Measurements from ENCODE around the gene SNX1. TPM values are rescaled to one million over a fixed set of nuclear protein-coding genes. Genes with fewer than 3 reads are reported as not detected.
"Not testable (repeated sequence)": the region's sequence is repeated elsewhere in the genome, so short reads cannot be mapped to it uniquely, and the experiment has no call there.

SNX1 gene
- total and polyA plus RNA-seq, 9 donors = 28.3 to 62.4 (median 54.2) TPM

DNA sequence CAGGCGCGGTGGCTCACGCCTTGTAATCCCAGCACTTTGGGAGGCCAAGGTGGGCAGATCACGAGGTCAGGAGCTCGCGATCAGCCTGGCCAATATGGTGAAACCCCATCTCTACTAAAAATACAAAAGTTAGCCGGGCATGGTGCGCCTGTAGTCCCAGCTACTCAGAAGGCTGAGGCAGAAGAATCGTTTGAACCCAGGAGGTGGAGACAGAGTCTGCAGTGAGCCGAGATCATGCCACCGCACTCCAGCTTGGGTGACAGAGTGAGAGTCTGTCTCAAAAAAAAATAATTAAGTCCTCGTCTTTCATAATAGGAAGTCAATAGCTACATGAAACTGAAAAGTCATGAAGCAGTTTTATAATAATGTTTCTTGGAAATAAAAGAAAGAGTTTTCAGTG is 42.1 kb upstream of the SNX1 start:
- not testable (repeated sequence) for H3K27me3 ChIP-seq (ENCODE audit: control insufficient read depth, insufficient read depth, low read length); H3K27ac ChIP-seq (ENCODE audit: low read length); DNase-seq; H3K4me3 ChIP-seq (ENCODE audit: low read length); H3K36me3 ChIP-seq (ENCODE audit: control insufficient read depth, insufficient read depth, low read length); H3K9me3 ChIP-seq (replicated peaks; ENCODE audit: control insufficient read depth, low read depth, low read length); H3K4me1 ChIP-seq (ENCODE audit: control insufficient read depth, insufficient read depth, low read length)
- WGBS (ENCODE audit: insufficient coverage) = 75% methylated on average over 5 of the region's 12 CpGs

DNA sequence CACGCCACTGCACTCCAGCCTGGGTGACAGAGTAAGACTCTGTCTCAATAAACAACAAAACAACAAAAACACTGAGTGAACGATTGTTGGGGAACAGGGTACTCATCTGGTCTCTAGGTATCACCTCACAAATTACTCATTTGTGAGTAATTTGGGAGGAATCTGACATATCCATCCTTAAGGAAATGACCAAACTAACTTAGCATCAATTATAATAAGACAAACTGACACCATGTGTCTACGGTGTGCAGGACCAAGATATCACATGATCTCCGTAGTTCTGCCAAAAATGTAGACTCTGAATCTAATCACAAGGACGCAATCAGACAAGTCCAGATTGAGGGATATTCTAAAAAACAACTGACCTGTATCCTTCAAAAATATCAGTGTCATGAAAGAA is 37.5 kb upstream of the SNX1 start:
- no peak overlapping the region for H3K27ac ChIP-seq (ENCODE audit: low read length)
- no peaks in the 10 kb centered on the region for H3K9me3 ChIP-seq (replicated peaks; ENCODE audit: control insufficient read depth, low read depth, low read length)
- H3K4me1 ChIP-seq (ENCODE audit: control insufficient read depth, insufficient read depth, low read length) = no peaks in the 10 kb centered on the region
- no peaks in the 10 kb centered on the region for H3K36me3 ChIP-seq (ENCODE audit: control insufficient read depth, insufficient read depth, low read length)
- no CpG with 5 or more reads among the region's 5 CpGs for WGBS (ENCODE audit: insufficient coverage)
- H3K27me3 ChIP-seq (ENCODE audit: control insufficient read depth, insufficient read depth, low read length) = no peaks in the 10 kb centered on the region
- no peak for DNase-seq
- no peak overlapping the region for H3K4me3 ChIP-seq (ENCODE audit: low read length)

DNA sequence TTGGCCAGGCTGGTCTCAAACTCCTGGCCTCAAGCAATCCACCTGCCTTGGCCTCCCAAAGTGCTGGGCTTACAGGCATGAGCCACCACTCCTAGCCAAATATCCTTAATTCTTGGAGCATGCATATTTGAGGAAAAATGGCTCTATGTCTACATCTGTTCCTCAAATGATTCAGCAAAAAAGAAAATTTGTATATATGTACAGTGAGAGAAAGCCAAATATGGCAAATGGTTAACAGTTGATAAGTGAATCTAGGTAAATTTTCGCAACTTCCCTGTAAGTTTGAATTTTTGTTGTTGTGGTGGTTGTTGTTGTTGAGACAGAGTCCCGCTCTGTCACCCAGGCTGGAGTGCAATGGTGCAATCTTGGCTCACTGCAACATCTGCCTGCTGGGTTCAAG is 36.7 kb upstream of the SNX1 start:
- H3K36me3 ChIP-seq (ENCODE audit: control insufficient read depth, insufficient read depth, low read length); H3K9me3 ChIP-seq (replicated peaks; ENCODE audit: control insufficient read depth, low read depth, low read length): not testable (repeated sequence)
- WGBS (ENCODE audit: insufficient coverage) = 90% methylated on average over 2 of the region's 2 CpGs

DNA sequence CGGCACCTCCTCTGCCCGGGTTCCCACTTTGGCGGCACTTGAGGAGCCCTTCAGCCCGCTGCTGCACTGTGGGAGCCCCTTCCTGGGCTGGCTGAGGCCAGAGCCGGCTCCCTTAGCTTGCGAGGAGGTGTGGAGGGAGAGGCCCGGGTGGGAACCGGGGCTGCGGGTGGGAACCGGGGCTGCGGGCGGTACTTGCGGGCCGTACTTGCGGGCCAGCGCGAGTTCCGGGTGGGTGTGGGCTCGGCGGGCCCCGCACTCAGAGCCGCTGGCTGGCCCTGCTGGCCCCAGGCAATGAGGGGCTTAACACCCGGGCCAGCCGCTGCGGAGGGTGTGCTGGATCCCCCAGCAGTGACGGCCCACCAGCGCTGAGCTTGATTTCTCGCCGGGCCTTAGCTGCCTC is 35.1 kb upstream of the SNX1 start:
- no peak overlapping the region for H3K27ac ChIP-seq (ENCODE audit: low read length)
- H3K27me3 ChIP-seq (ENCODE audit: control insufficient read depth, insufficient read depth, low read length) = no peaks in the 10 kb centered on the region
- no peaks in the 10 kb centered on the region for H3K9me3 ChIP-seq (replicated peaks; ENCODE audit: control insufficient read depth, low read depth, low read length)
- no peak overlapping the region for H3K4me3 ChIP-seq (ENCODE audit: low read length)
- H3K36me3 ChIP-seq (ENCODE audit: control insufficient read depth, insufficient read depth, low read length) = no peaks in the 10 kb centered on the region
- 96% methylated on average over 27 of the region's 29 CpGs for WGBS (ENCODE audit: insufficient coverage)
- H3K4me1 ChIP-seq (ENCODE audit: control insufficient read depth, insufficient read depth, low read length) = no peaks in the 10 kb centered on the region
- DNase-seq = no peak

More for the DNA sequence above, 36.7 kb upstream of the SNX1 start:
- not testable (repeated sequence) for H3K27me3 ChIP-seq (ENCODE audit: control insufficient read depth, insufficient read depth, low read length); H3K27ac ChIP-seq (ENCODE audit: low read length); DNase-seq; H3K4me3 ChIP-seq (ENCODE audit: low read length); H3K4me1 ChIP-seq (ENCODE audit: control insufficient read depth, insufficient read depth, low read length)

DNA sequence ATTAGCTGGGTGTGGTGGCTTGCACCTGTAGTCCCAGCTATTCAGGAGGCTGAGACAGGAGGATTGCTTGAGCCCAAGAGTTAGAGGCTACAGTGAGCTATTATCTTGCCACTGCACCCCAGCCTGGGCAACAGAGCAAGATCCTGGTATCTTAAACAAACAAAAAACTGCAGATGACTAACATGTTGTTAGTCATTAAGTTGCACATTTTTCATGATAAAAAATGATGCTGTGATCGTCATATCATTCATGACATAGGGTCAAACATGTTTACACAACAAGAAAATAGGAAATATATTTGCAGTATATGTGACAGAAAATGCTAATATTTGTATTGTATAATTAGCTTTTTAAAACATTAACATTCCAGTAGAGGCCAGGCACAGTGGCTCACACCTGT is 29.3 kb upstream of the SNX1 start:
- WGBS (ENCODE audit: insufficient coverage) = no CpG with 5 or more reads among the region's 1 CpG
- H3K4me1 ChIP-seq (ENCODE audit: control insufficient read depth, insufficient read depth, low read length) = peaks cover 3% of the 10 kb centered on the region
- no peaks in the 10 kb centered on the region for H3K27me3 ChIP-seq (ENCODE audit: control insufficient read depth, insufficient read depth, low read length)
- H3K9me3 ChIP-seq (replicated peaks; ENCODE audit: control insufficient read depth, low read depth, low read length) = no peaks in the 10 kb centered on the region
- no peak overlapping the region for H3K4me3 ChIP-seq (ENCODE audit: low read length)
- peaks cover 1% of the 10 kb centered on the region for H3K36me3 ChIP-seq (ENCODE audit: control insufficient read depth, insufficient read depth, low read length)
- no peak overlapping the region for H3K27ac ChIP-seq (ENCODE audit: low read length)
- DNase-seq = no peak

DNA sequence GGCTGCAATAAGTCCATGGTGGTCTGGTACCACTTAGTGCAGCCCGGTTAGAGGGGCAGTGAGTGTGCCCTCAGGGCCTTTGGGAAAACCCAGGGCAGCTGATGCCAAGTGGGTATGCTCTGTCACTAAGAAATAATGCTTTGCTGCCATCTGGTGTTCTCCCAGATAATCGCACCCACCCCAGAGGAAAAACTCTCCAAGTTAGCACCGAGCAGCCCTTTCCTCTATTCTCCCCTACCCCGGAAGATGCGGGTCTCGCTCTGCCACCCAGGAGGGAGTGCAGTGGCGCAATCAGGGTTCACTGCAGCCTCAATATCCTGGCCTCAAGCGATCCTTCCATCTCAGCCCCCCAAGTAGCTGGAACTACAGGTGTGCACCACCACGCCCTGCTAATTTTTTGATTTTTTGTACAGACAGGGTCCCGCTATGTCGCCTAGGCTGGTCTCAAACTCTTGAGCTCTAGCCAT is 28.2 kb upstream of the SNX1 start:
- no peaks in the 10 kb centered on the region for H3K27me3 ChIP-seq (ENCODE audit: control insufficient read depth, insufficient read depth, low read length)
- peaks cover 8% of the 10 kb centered on the region for H3K36me3 ChIP-seq (ENCODE audit: control insufficient read depth, insufficient read depth, low read length)
- peak; percentile 66 for DNase-seq
- no peaks in the 10 kb centered on the region for H3K9me3 ChIP-seq (replicated peaks; ENCODE audit: control insufficient read depth, low read depth, low read length)
- 24% methylated on average over 11 of the region's 11 CpGs for WGBS (ENCODE audit: insufficient coverage)
- H3K4me1 ChIP-seq (ENCODE audit: control insufficient read depth, insufficient read depth, low read length) = peaks cover 3% of the 10 kb centered on the region
- H3K27ac ChIP-seq (ENCODE audit: low read length) = no peak overlapping the region
- H3K4me3 ChIP-seq (ENCODE audit: low read length) = no peak overlapping the region

DNA sequence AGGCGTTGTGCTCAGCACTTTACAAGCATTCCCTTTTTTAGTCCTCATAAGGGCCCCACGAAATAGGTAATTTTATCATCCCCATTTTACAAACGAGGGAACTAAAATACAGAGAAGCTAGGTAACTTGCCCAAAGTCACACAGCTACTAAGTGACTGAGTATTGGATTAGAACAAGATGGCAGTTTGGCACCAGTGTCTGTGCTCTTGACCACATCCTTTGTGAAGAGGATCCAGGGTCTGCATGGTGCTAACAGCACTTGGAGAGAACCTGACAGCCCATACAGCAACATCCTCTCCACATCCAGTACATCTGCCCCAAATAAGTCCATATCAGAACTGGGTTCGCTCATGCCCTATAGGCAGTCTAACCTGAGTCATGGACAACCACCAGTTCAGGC is 27.6 kb upstream of the SNX1 start:
- Histone ChIP-seq H3K36me3 (ENCODE audit: control insufficient read depth, insufficient read depth, low read length) (peaks cover 8% of the 10 kb centered on the region), H3K9me3 (replicated peaks; ENCODE audit: control insufficient read depth, low read depth, low read length) (no peaks in the 10 kb centered on the region), H3K4me3 (ENCODE audit: low read length) (no peak overlapping the region), H3K27ac (ENCODE audit: low read length) (no peak overlapping the region), H3K4me1 (ENCODE audit: control insufficient read depth, insufficient read depth, low read length) (peaks cover 3% of the 10 kb centered on the region), H3K27me3 (ENCODE audit: control insufficient read depth, insufficient read depth, low read length) (no peaks in the 10 kb centered on the region)
- WGBS (ENCODE audit: insufficient coverage) = 75% methylated on average over 1 of the region's 4 CpGs
- no peak for DNase-seq

DNA sequence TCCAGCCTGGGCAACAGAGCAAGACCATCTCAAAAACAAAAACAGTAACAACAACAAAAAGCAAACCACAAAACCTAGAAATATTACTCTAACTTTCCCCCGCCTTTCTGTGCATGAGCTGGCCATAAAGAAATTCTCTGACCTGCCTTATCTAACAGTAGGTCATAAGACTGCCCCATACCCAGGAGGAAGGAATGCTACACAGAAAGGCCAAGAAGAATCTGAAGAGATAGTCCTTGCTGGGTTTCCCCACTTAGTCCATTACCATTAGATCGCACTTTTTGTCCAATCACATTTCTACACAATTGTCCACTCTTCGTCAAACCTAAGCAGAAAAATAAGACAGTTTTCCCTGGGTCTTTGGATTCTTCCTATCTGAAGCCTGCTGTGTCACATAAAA is 25.7 kb upstream of the SNX1 start:
- Histone ChIP-seq H3K36me3 (ENCODE audit: control insufficient read depth, insufficient read depth, low read length) (peaks cover 10% of the 10 kb centered on the region), H3K4me3 (ENCODE audit: low read length) (no peak overlapping the region), H3K27me3 (ENCODE audit: control insufficient read depth, insufficient read depth, low read length) (no peaks in the 10 kb centered on the region), H3K4me1 (ENCODE audit: control insufficient read depth, insufficient read depth, low read length) (peaks cover 3% of the 10 kb centered on the region), H3K9me3 (replicated peaks; ENCODE audit: control insufficient read depth, low read depth, low read length) (no peaks in the 10 kb centered on the region), H3K27ac (ENCODE audit: low read length) (no peak overlapping the region)
- no peak for DNase-seq
- WGBS (ENCODE audit: insufficient coverage) = 96% methylated on average over 3 of the region's 3 CpGs

DNA sequence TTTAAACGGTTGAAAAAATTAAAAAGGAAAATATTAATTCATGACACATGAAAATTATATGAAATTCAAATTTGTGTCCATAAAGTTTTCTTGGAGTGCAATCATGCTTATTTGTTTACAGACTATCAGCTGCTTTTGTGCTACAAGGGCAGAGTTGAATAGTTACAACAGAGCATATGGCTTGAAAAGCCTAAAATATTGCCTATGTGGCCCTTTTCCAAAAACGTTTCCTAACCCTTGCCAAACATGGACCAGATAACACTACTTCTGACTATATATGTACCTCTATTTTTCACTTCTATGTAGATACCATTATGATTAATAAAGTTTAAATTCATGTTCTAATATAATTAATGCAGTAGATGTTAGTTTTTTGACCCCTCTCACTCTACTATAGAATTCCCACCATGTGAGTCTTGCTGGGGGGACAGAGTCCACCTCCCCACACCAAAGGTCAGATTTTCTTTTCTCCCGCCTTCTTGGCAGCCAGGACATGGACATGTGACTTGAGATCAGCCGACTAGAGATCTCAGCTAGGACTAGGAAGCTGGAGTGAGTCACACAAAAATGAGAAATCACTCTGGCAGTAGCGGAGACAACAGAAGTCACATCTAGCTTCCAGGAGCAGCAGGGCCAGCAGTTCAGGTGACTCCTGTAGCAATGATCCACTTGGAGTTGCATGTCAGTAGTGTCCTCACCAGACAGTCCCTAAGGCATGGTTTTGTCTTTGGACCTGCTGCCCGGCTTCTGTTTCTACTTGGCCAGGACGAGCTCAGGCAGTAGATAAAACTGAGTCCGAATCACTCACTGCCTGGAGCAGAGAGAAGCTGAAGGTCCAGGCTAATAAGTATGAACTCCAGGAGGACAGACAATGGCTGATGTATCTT is 24.6 kb upstream of the SNX1 start:
- H3K4me1 ChIP-seq (ENCODE audit: control insufficient read depth, insufficient read depth, low read length) = peaks cover 3% of the 10 kb centered on the region
- H3K27me3 ChIP-seq (ENCODE audit: control insufficient read depth, insufficient read depth, low read length) = no peaks in the 10 kb centered on the region
- no peak overlapping the region for H3K4me3 ChIP-seq (ENCODE audit: low read length)
- WGBS (ENCODE audit: insufficient coverage) = 63% methylated on average over 5 of the region's 8 CpGs
- H3K9me3 ChIP-seq (replicated peaks; ENCODE audit: control insufficient read depth, low read depth, low read length) = no peaks in the 10 kb centered on the region
- H3K27ac ChIP-seq (ENCODE audit: low read length) = no peak overlapping the region
- DNase-seq = peak; percentile 37
- H3K36me3 ChIP-seq (ENCODE audit: control insufficient read depth, insufficient read depth, low read length) = peaks cover 11% of the 10 kb centered on the region

DNA sequence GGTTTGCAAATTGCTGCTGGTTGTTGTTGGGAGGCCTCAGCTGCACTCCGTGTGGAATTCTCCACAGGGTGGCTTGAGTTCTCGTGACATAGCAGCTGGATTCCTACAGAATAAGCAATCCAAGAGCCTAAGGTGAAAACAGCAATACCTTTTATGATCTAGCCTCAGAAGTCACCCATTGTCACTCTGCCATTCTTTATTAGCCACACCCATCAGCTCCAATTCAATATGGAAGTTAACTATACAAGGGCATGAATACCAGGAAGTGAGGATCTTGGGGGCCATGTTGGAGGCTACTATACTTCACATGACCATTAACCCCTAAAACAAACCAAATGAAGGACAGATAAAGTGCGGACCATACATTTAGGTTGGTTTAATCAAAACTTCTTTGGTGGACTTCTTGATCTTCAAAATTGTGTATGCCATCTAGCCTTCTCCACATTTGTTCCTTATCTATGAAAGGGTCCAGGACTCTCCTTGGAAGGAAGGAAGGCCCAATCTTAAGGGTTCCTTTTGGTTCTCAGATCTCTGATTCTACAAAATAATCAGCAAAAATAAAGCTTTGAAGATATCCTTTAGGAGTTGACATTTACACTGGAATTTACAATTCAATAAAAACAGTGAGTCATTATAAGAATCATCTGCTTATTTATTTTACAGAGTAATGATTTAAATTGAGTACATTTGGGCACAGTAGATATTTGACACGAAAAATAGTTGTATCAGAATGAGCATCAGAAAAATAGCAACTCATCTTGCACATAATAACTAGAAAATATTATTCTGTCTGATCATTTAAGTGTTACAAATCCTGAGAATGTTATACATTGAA is 23.6 kb upstream of the SNX1 start:
- Histone ChIP-seq H3K4me3 (ENCODE audit: low read length) (no peak overlapping the region), H3K4me1 (ENCODE audit: control insufficient read depth, insufficient read depth, low read length) (peaks cover 3% of the 10 kb centered on the region), H3K9me3 (replicated peaks; ENCODE audit: control insufficient read depth, low read depth, low read length) (no peaks in the 10 kb centered on the region), H3K27ac (ENCODE audit: low read length) (no peak overlapping the region), H3K27me3 (ENCODE audit: control insufficient read depth, insufficient read depth, low read length) (no peaks in the 10 kb centered on the region), H3K36me3 (ENCODE audit: control insufficient read depth, insufficient read depth, low read length) (peaks cover 11% of the 10 kb centered on the region)
- WGBS (ENCODE audit: insufficient coverage) = 90% methylated on average over 2 of the region's 4 CpGs
- DNase-seq = no peak
